Endodermal cell (in vitro differentiated cells): ENCODE results near the gene KIF26B. TPM values are rescaled to one million over a fixed set of nuclear protein-coding genes. Genes with fewer than 3 reads are reported as not detected.

ENCODE experiments used
- DNase-seq: peaks from one replicate; pipeline ENCODE4 v3.0.0-alpha.2; 2017
- H3K27ac ChIP-seq: 2 replicates; pipeline ENCODE4 v1.5.1; 2013; ENCODE audit warnings: mild to moderate bottlenecking, low read depth, low read length, moderate library complexity
- H3K27me3 ChIP-seq: 2 replicates; pipeline ENCODE4 v1.6.1; 2013; ENCODE audit warnings: mild to moderate bottlenecking, low read length, moderate library complexity; ENCODE audit not compliant: insufficient read depth, control insufficient read depth, poor library complexity, severe bottlenecking
- H3K36me3 ChIP-seq: 2 replicates; pipeline ENCODE4 v1.7.0; 2013; ENCODE audit warnings: mild to moderate bottlenecking, low read length, moderate library complexity; ENCODE audit not compliant: control insufficient read depth, insufficient read depth
- H3K4me1 ChIP-seq: one replicate; pipeline ENCODE4 v1.7.0; 2013; ENCODE audit warnings: low read length; ENCODE audit not compliant: control insufficient read depth, insufficient read depth
- H3K4me3 ChIP-seq: 2 replicates; pipeline ENCODE4 v1.5.1; 2013; ENCODE audit warnings: mild to moderate bottlenecking, low read length, moderate library complexity
- H3K9ac ChIP-seq: 2 replicates; pipeline ENCODE4 v1.6.1; 2013; ENCODE audit warnings: mild to moderate bottlenecking, low read length, moderate library complexity; ENCODE audit not compliant: poor library complexity, severe bottlenecking; ENCODE audit errors: extremely low read depth
- H3K9me3 ChIP-seq: 2 replicates; pipeline ENCODE4 v1.6.1; 2013; ENCODE audit warnings: mild to moderate bottlenecking, low read length, moderate library complexity; ENCODE audit not compliant: control insufficient read depth
- H3K27ac Mint-ChIP-seq: 2 replicates; pipeline ENCODE4 v1.8.0; 2020; ENCODE audit warnings: mixed read lengths
- H3K27me3 Mint-ChIP-seq: 2 replicates; pipeline ENCODE4 v1.8.0; 2021; ENCODE audit warnings: mild to moderate bottlenecking, mixed read lengths; ENCODE audit not compliant: insufficient read depth
- H3K36me3 Mint-ChIP-seq: 2 replicates; pipeline ENCODE4 v1.8.0; 2020; ENCODE audit warnings: low read depth, mixed read lengths
- H3K4me1 Mint-ChIP-seq: 2 replicates; pipeline ENCODE4 v1.8.0; 2020; ENCODE audit warnings: mixed read lengths
- H3K4me3 Mint-ChIP-seq: 2 replicates; pipeline ENCODE4 v1.8.0; 2020; ENCODE audit warnings: mild to moderate bottlenecking, moderate library complexity, mixed read lengths
- H3K9me3 Mint-ChIP-seq: 2 replicates; pipeline ENCODE4 v1.8.0; 2020; ENCODE audit warnings: mild to moderate bottlenecking, mixed read lengths
- WGBS, 2 experiments: methylation state at CpG; one replicate each; pipeline versions ENCODE4 v1.1.5 to v1.1.7; 2013; ENCODE audit warnings: missing lambda C conversion rate in 2 of 2, mixed read lengths in 1 of 2; ENCODE audit not compliant: insufficient coverage in 1 of 2, insufficient read length in 1 of 2; 5-methylcytosine and 5-hydroxymethylcytosine counted together
- total RNA-seq, 2 donors: library from RNA; stranded (reverse); fragmentation: NEBNext Ultra II Directional in 1 of 2; extraction: Animal tissue kit (Norgen Biotek cat#: 25700) in 1 of 2; gene quantifications; 2 replicates in 1 of 2; 3 replicates in 1 of 2; pipeline ENCODE4 v1.2.1, GENCODE V29; 2021
- TF ChIP-seq, protein P1 (sequence below): fragments of 200-600 bp; sonication (generic); conservative IDR thresholded peaks from 2 replicates; pipeline ENCODE4 v1.5.0; 2021; ENCODE audit warnings: antibody characterized with exemption, mild to moderate bottlenecking

The KIF26B gene
- total RNA-seq, 2 donors from 2014 or later = 12.3 to 21.0 TPM

- Histone ChIP-seq H3K4me3 (no peak overlapping the region), H3K9ac (no peak overlapping the region), H3K36me3 (peaks cover 31% of the 10 kb centered on the region), H3K27ac (no peak overlapping the region), H3K4me1 (no peaks in the 10 kb centered on the region), H3K9me3 (peaks cover 29% of the 10 kb centered on the region), H3K27me3 (no peaks in the 10 kb centered on the region)
- Mint-ChIP-seq H3K36me3 (peaks cover 33% of the 10 kb centered on the region), H3K4me1 (peaks cover 23% of the 10 kb centered on the region), H3K9me3 (peaks cover 20% of the 10 kb centered on the region), H3K27me3 (peaks cover 3% of the 10 kb centered on the region), H3K27ac (no peak overlapping the region), H3K4me3 (no peak overlapping the region)
- DNase-seq = no peak
- TF ChIP-seq, protein P1, sequence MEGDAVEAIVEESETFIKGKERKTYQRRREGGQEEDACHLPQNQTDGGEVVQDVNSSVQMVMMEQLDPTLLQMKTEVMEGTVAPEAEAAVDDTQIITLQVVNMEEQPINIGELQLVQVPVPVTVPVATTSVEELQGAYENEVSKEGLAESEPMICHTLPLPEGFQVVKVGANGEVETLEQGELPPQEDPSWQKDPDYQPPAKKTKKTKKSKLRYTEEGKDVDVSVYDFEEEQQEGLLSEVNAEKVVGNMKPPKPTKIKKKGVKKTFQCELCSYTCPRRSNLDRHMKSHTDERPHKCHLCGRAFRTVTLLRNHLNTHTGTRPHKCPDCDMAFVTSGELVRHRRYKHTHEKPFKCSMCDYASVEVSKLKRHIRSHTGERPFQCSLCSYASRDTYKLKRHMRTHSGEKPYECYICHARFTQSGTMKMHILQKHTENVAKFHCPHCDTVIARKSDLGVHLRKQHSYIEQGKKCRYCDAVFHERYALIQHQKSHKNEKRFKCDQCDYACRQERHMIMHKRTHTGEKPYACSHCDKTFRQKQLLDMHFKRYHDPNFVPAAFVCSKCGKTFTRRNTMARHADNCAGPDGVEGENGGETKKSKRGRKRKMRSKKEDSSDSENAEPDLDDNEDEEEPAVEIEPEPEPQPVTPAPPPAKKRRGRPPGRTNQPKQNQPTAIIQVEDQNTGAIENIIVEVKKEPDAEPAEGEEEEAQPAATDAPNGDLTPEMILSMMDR = no peak
- 93% methylated on average over 7 of the region's 7 CpGs; no CpG with 5 or more reads in 1 of the 2 experiments for WGBS, 2 experiments
Observed at GRCh38 chr1:245247801-245248200, 93.0 kb downstream of the KIF26B start.

GRCh38 chr1:245248231-245248731 is 93.5 kb downstream of the KIF26B start:
- H3K4me3 ChIP-seq = no peak overlapping the region
- WGBS, 2 experiments = 93 to 95% methylated on average over 17 to 18 of the region's 18 CpGs
- H3K9ac ChIP-seq = no peak overlapping the region
- peaks cover 20% of the 10 kb centered on the region for H3K9me3 Mint-ChIP-seq
- peaks cover 31% of the 10 kb centered on the region for H3K36me3 ChIP-seq
- no peak for DNase-seq
- H3K4me3 Mint-ChIP-seq = no peak overlapping the region
- no peaks in the 10 kb centered on the region for H3K27me3 ChIP-seq
- no peak overlapping the region for H3K27ac ChIP-seq
- H3K36me3 Mint-ChIP-seq = peaks cover 33% of the 10 kb centered on the region
- H3K27me3 Mint-ChIP-seq = peaks cover 3% of the 10 kb centered on the region
- TF ChIP-seq, protein P1 = no peak
- no peak overlapping the region for H3K27ac Mint-ChIP-seq
- peaks cover 19% of the 10 kb centered on the region for H3K4me1 Mint-ChIP-seq
- H3K4me1 ChIP-seq = no peaks in the 10 kb centered on the region
- H3K9me3 ChIP-seq = peaks cover 31% of the 10 kb centered on the region

GRCh38 chr1:245255783-245256182 is 101.0 kb downstream of the KIF26B start:
- Mint-ChIP-seq H3K27ac (no peak overlapping the region), H3K9me3 (peaks cover 16% of the 10 kb centered on the region), H3K4me1 (peaks cover 60% of the 10 kb centered on the region), H3K36me3 (peaks cover 15% of the 10 kb centered on the region), H3K4me3 (no peak overlapping the region), H3K27me3 (peaks cover 5% of the 10 kb centered on the region)
- 81 to 90% methylated on average over 3 of the region's 3 CpGs for WGBS, 2 experiments
- no peak overlapping the region for H3K27ac ChIP-seq
- H3K36me3 ChIP-seq = peaks cover 11% of the 10 kb centered on the region
- H3K27me3 ChIP-seq = no peaks in the 10 kb centered on the region
- H3K9ac ChIP-seq = no peak overlapping the region
- TF ChIP-seq, protein P1 = no peak
- H3K4me3 ChIP-seq = peak overlapping the region; percentile 2
- H3K4me1 ChIP-seq = peaks cover 24% of the 10 kb centered on the region
- H3K9me3 ChIP-seq = peaks cover 22% of the 10 kb centered on the region
- no peak for DNase-seq
